ENCODE results near the gene CD274. TPM values are rescaled to one million over a fixed set of nuclear protein-coding genes. Genes with fewer than 3 reads are reported as not detected.
"Not testable (repeated sequence)": the region's sequence is repeated elsewhere in the genome, so short reads cannot be mapped to it uniquely, and the experiment has no call there.

CD274 gene
- total RNA-seq, 1 donor from 2014 or later: 2.2 TPM

DNA sequence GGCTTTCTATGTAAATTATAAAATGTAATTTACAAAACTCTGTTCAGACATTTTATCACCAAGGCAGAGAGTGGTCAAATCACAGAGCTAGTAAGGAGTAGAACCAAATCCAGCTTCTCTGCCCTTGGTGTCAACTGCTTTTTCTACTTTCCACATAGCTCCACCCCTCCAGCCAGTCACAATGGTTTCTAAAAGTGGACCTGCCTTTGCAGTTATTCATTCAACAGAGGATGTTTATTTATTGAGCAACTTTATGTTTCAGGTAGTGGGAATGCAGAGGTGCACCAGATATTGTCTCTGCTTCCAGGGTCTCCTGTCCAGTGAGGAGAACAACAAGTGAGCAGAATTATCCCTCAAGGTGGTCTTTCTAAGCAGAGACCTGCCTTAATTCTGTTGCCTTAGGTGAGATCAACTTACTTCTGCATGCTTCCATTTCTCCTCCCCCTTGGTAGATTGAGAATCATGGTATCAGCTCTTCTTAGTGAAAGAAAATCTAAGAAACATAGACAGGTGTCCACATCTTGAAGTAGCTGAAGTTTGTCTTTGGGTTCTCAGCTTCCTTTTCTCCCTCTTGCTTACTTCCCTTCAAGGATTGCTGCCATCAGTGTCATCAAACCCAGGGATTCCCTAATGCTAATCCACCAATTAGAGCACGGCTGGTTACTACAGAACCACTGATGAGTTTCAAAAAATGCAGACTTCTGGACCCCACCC is 42.8 kb downstream of the CD274 start:
- Histone ChIP-seq H3K4me3 (no peak overlapping the region), H3K27me3 (no peaks in the 10 kb centered on the region), H3K27ac (no peak overlapping the region), H3K9me3 (no peaks in the 10 kb centered on the region), H3K4me1 (no peaks in the 10 kb centered on the region), H3K36me3 (no peaks in the 10 kb centered on the region)
- DNase-seq (ENCODE audit: extremely low spot score in 2 of 2): no peak
- TF ChIP-seq, protein P1, sequence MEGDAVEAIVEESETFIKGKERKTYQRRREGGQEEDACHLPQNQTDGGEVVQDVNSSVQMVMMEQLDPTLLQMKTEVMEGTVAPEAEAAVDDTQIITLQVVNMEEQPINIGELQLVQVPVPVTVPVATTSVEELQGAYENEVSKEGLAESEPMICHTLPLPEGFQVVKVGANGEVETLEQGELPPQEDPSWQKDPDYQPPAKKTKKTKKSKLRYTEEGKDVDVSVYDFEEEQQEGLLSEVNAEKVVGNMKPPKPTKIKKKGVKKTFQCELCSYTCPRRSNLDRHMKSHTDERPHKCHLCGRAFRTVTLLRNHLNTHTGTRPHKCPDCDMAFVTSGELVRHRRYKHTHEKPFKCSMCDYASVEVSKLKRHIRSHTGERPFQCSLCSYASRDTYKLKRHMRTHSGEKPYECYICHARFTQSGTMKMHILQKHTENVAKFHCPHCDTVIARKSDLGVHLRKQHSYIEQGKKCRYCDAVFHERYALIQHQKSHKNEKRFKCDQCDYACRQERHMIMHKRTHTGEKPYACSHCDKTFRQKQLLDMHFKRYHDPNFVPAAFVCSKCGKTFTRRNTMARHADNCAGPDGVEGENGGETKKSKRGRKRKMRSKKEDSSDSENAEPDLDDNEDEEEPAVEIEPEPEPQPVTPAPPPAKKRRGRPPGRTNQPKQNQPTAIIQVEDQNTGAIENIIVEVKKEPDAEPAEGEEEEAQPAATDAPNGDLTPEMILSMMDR (IDR thresholded peaks at IDR 0.05): no peak
- TF ChIP-seq POLR2A (IDR thresholded peaks at IDR 0.05) (no peak), POLR2AphosphoS5 (IDR thresholded peaks at IDR 0.05; ENCODE audit: insufficient read depth in 1 of 2, low read depth in 1 of 2) (no peak)
- intact Hi-C loops (cut with DNase I): no loop called here

DNA sequence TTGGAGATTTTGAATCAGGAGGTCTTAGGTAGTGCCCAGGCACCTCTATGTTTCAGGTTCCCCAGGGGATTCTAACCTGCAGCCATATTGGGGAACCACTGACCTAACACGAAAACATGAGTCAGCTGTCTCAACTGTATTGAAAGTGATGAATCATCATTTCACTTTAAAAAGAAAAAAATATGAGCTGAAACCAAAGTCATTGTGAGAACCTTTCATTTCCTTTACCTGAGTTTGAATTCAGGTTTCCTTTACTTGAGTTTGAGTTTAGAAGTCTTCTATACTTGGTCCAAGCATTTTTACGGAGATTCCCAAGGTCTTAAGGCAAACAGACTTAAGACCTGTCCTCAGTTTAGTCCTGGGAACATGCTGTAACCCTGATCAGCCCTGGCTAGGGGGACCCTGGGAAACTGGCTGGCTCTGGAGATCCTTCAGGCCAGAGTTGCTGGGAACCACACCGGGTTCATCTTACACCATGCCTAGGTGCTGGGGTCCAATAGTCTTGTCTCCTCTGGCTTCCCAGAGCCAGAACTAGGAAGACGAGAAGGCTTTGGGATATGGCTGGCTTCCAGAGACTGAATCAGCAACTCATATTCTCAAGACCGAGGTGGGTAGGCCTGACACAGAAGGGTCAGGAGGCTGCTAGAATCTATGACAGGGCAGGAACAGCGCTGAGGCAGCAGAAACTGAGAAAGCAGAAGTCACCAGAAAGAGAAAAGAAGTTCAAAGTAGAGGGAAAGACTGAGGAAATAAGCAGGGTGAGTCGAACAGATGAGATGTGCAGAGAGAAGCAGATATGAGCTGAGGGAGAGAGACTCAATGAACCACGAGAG is 43.6 kb downstream of the CD274 start:
- H3K36me3 ChIP-seq: no peaks in the 10 kb centered on the region
- H3K27ac ChIP-seq: no peak overlapping the region
- TF ChIP-seq, protein P1 (IDR thresholded peaks at IDR 0.05): no peak
- TF ChIP-seq POLR2AphosphoS5 (IDR thresholded peaks at IDR 0.05; ENCODE audit: insufficient read depth in 1 of 2, low read depth in 1 of 2) (no peak), POLR2A (IDR thresholded peaks at IDR 0.05) (no peak)
- no peak for DNase-seq (ENCODE audit: extremely low spot score in 2 of 2)
- H3K4me1 ChIP-seq: no peaks in the 10 kb centered on the region
- H3K27me3 ChIP-seq: no peaks in the 10 kb centered on the region
- no peak overlapping the region for H3K4me3 ChIP-seq
- H3K9me3 ChIP-seq: no peaks in the 10 kb centered on the region
- intact Hi-C loops (cut with DNase I): no loop called here

DNA sequence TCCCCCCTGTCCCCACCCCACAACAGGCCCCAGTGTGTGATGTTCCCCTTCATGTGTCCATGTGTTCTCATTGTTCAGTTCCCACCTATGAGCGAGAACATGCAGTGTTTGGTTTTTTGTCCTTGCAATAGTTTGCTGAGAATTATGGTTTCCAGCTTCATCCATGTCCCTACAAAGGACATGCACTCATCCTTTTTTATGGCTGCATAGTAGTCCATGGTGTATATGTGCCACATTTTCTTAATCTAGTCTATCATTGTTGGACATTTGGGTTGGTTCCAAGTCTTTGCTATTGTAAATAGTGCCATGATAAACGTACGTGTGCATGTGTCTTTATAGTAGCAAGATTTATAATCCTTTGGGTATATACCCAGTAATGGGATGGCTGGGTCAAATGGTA is 44.4 kb downstream of the CD274 start:
- H3K36me3 ChIP-seq; H3K4me3 ChIP-seq; intact Hi-C loops (cut with DNase I): not testable (repeated sequence)

DNA sequence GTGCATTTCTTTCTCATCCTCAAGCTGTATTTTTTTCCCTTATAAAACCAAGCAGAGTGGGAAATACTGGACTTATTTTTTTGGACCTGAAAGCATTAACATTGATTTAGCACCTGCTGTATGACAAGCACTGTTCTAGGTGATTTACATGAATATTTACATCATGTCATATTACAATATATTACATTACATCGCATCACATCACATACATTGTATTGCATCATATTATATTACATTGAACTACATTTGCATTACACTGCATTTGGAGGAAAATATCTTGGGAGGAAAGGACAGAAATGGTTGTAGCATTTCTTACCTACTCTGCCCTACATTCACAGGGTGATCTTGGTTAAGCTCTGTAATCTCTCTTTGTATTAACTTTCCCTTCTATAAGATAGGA is 48.8 kb downstream of the CD274 start:
- H3K27ac ChIP-seq: no peak overlapping the region
- no peaks in the 10 kb centered on the region for H3K36me3 ChIP-seq
- H3K9me3 ChIP-seq: no peaks in the 10 kb centered on the region
- no peak overlapping the region for H3K4me3 ChIP-seq
- DNase-seq (ENCODE audit: extremely low spot score in 2 of 2): no peak
- H3K27me3 ChIP-seq: no peaks in the 10 kb centered on the region
- intact Hi-C loops (cut with DNase I): no loop called here
- TF ChIP-seq, protein P1 (IDR thresholded peaks at IDR 0.05): no peak
- no peak for TF ChIP-seq POLR2AphosphoS5 (IDR thresholded peaks at IDR 0.05; ENCODE audit: insufficient read depth in 1 of 2, low read depth in 1 of 2)
- TF ChIP-seq POLR2A (IDR thresholded peaks at IDR 0.05): no peak
- H3K4me1 ChIP-seq: no peaks in the 10 kb centered on the region

More for the DNA sequence above, 44.4 kb downstream of the CD274 start:
- not testable (repeated sequence) for H3K9me3 ChIP-seq; H3K4me1 ChIP-seq; DNase-seq (ENCODE audit: extremely low spot score in 2 of 2); H3K27ac ChIP-seq; H3K27me3 ChIP-seq

DNA sequence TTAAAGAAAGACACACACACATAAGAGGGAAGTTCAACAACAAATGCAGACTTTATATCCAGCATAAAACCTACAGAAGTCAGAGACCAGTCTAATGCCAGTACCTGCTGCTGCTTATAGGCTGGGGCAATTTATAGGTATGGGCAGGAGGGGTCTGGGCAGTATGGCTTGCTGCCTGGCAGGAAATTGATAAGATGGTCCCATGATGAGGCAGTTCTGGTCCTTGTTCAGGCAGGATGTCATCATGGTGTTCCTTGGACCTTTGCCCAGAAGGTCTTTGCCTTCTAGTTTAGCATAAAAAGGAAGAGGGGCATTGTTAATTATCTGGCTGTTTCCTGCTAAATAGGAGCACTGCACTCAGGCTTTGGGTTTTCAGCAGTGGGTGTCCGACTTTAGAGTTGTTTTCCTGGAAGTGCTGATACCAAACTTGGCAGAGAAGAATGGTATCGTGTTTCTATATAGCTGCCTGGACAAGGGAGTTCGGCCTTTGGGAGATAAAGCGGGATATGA is 49.6 kb downstream of the CD274 start:
- TF ChIP-seq POLR2A (IDR thresholded peaks at IDR 0.05) (no peak), POLR2AphosphoS5 (IDR thresholded peaks at IDR 0.05; ENCODE audit: insufficient read depth in 1 of 2, low read depth in 1 of 2) (no peak)
- TF ChIP-seq, protein P1 (IDR thresholded peaks at IDR 0.05): no peak
- Histone ChIP-seq H3K27ac (no peak overlapping the region), H3K4me1 (no peaks in the 10 kb centered on the region), H3K4me3 (no peak overlapping the region), H3K27me3 (no peaks in the 10 kb centered on the region), H3K36me3 (no peaks in the 10 kb centered on the region), H3K9me3 (no peaks in the 10 kb centered on the region)
- intact Hi-C loops (cut with DNase I): no loop called here
- DNase-seq (ENCODE audit: extremely low spot score in 2 of 2): no peak

All from vagina (tissue), 2 donors.